ENCODE data around the gene SORCS2.

SORCS2 gene

DNA sequence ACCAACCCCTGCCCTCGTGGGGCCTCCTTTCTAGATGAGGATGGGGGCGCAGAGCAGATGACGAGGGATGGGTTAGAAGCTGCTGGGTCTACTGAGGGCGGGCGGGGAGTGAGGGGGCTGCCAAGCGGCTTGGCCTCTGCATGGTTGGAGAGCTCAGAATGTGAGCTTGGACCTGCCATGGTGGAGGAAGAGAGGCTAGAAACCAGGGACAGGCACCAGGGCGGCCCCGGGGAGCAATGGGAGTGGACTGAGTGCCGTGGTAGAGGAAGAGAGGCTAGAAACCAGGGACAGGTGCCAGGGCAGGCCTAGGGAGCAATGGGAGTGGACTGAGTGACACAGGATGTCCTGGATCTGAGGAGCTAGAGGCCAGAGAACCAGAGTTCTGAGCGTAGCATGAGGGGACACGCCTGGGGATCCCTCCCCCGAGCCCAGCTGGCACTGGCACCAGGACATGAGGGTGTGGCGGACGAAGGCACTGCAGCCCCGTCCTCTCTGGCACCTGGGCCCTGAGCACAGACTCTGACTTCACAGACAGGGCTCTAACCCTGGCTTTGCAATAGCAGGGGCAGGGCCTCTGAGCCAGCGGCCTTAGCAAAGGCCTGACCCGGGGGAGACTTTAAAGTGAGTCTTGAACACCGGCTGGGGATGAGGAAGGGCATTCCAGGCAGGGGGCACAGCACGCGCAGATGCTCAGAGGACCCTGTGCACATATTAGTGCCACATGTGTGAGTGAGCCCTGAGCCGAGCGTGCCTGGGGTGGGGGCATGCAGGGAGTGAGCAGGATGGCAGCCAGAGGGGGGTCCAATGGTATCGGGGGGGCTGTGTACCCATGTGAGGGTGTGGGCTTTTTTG lies 456.4 kb downstream of the SORCS2 start:
- DNase-seq, result no peak

DNA sequence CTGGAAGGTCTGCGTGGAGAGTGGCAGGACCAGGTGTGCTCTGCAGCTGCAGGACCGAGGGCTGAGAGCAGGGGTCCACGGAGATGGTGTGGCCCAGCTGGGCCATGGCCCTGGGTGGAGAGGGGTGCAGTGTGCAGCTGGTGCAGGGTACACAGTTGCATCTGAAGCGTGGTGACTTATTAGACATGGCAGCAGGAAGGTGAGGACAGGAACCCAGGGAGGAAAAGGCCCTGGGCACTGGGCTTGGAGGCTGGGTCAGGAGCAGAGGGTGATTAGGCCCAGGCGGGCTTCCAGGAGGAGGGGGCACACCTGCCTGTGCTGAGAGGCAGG lies 457.0 kb downstream of the SORCS2 start:
- no peak for DNase-seq

DNA sequence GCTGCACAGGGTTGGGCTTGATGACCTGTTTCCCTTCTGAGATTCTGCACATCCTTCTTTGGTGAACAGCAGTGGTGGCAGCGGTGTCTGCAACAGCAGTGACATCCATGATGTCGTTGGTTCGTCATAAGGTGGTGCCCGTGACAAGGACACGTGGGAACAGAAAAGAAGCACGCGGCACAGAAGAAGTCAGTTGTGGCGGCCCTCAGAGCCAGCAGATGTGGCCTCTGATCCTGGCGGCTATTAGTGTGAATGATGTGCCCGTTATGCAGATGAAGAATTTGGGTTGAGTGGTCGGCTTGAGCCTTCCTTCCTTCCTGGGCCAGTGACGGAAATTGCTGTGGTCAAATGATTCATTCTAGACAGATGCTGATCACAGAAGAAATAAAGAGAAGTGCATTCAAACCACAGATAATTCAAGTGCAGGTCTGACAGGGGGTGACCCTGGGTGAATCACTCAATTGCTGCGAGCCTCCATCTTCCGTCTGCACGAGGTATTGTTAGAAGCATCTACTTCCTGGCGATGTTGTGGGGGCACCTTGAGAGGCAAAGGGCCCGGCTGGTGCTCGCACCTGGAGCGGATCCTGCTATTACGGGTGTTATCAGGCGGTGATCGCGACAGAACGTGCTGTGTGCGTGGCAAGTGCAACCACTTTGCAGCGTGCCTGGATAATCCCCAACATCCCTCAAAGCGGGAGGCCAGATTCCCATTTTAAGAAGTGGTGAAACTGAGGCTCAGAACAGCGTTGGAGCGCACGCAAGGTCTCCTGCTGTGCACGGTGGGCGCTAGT lies 457.6 kb downstream of the SORCS2 start:
- DNase-seq, result no peak

GRCh38 chr4:7650606-7651385 lies 458.5 kb downstream of the SORCS2 start:
- peak; percentile 31 for DNase-seq

DNA sequence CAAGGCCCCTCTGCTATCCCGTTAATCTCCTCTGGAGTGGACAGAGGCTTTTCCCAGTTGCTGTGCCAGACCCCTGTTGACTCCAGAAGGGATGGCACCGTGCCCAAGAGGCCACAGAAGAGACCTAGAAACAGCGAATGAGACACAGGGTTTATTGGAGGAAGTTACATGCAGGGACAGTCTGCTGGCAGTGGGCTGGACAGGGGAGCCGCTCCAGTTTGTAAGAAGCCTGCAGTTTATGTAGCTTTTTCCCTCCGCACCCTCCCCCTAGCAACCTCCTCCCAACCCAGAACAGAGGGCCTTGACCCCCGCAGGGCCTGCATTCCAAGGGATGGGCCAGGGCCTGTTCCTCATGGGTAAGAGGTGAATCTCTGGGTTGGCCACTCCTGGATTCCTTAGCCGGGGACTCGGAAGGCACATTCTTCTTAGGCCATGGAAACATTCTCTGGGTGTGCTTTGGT lies 459.2 kb downstream of the SORCS2 start:
- DNase-seq, result no peak

GRCh38 chr4:7652006-7652405 lies 459.7 kb downstream of the SORCS2 start:
- no peak for DNase-seq

- DNase-seq, result no peak
These were observed 460.1 kb downstream of the SORCS2 start for GRCh38 chr4:7652451-7652881.

- DNase-seq, result no peak
These were observed 460.6 kb downstream of the SORCS2 start for GRCh38 chr4:7652906-7653305.

DNA sequence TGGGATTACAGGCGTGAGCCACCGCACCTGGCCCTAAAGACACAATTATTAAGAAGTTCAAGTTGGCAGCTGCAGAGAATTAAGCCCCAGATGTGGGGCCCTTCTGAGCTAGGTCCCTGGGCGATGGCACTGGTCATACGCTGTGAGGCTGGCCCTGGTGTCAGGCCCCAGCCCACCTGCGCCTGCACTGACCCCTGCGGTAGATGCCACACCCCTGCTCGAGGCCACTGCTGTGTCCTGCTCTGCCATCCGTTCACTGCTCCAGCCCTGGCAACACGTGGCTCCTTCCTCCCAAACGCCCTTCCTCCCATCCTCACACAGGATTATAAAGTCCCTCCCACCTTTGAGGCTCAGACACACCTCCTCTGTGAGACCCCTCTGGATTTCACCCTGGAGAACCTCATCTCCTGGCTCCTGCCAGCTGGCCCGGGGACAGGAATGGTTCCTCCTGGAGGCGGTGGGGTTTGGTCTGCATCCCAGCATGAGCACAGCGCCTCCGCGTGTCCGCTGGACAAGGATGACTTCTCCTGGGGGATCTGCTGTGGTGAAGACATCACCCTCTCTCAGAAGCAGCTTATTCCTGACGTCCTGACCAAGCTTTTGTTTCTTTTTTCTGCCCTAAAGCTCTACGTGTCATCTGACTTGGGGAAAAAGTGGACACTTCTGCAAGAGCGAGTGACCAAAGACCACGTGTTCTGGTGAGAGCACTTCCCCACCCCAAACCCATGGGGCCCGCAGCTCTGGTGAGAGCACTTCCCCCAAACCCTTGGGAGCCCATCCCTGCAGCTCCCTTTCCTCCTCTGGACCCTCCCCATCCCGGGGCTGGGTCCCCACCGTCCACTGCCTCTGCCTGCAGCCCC lies 461.4 kb downstream of the SORCS2 start:
- DNase-seq, result no peak

GRCh38 chr4:7654550-7655445 lies 462.5 kb downstream of the SORCS2 start:
- no peak for DNase-seq

GRCh38 chr4:7655511-7656243 lies 463.3 kb downstream of the SORCS2 start:
- DNase-seq, result no peak

- DNase-seq, result no peak
These were observed 464.0 kb downstream of the SORCS2 start for GRCh38 chr4:7656244-7656800.

- no peak for DNase-seq
These were observed 465.4 kb downstream of the SORCS2 start for GRCh38 chr4:7657545-7658297.

DNA sequence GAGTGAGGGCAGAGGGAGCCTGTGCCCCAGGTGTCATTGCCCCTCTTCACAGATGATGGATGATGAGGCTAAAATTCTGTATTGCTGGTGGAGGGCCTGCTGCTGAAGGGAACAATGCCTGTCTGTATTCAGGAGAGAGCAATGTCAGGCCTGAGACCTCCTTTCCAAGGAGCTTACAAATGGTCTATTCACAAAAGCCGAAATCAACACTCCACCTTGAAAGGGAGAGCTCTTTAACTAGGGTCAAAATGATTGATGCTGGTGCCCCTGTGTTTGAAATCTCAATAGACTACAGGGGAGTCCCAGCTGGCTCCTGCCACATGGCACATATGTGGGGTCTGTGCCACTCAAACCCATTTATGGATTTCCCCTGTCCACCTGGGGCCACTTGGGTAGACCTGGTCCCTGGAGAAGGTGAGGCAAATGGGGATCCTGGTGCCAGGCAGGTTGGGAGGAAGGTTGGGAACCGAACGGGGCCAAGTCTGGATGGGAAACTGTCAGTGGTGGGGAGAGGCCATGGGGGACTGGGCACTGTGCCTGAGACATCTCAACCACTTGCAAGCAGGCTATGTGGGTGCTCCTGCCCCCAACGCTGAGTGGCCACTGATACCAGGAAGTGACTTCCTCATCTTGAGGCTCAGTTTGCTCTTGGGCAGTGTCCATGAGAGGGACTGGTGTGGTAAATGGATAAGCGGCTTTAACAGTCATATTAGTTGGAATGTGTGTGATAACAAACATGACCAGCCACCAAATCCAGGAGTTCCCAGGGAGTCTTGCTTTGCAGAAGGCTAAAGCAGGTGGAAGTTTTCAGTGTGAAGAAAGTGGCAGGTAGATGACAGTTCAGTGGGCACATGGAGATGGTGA lies 466.2 kb downstream of the SORCS2 start:
- no peak for DNase-seq

GRCh38 chr4:7659429-7660175 lies 467.3 kb downstream of the SORCS2 start:
- no peak for DNase-seq

DNA sequence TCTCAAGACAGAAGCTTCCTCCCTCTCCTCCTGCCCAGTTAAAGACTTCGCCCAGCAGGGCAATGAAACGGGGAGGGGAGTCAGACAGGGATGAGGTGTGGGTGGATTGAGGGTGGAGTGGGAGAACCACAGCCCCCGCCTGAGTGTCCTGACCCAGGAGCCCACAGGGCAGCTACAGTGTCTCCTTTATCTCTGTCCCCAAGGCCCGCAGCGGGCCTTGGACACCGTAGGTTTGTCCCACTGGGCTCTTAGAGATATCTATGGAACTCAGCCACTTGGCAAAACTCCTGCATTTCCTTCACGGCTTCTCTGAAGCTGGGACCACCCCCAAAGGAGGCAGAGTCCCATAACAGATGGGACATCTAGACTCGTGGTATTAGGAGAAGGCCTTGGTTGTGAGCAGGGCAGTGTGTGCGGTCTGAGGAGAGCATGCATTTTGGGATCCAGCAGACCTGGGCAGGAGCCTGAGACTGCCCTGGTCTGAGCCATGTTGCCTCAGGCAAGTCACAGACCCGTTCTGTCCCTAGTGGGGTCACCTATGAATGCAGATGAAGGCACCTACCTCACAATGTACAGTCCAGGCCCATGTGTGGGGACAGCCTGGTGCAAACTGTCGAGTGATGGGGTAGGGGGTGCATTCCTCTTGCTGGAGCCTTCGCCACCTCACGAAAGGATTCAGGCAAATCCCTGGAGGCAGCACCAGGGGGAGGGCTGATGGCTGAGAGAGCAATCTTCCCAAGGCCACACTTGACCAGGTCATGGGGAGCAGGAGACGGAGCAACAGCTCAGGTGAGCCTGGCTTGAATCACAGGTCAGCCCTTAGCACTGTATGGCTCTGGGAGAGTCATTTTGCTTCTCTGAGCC lies 468.1 kb downstream of the SORCS2 start:
- DNase-seq, result no peak

Measured in DMS53 (cell line).